K562 (cell line): ENCODE data around the gene TNFSF11. TPM values are rescaled to one million over a fixed set of nuclear protein-coding genes. Genes with fewer than 3 reads are reported as not detected.

Experiments used
- ATAC-seq: fragments of 200-7000 bp; cut with Tn5 transposase; 3 replicates; pipeline ENCODE4 v1.9.1; 2020; ENCODE audit warnings: moderate library complexity
- BruUV-seq: library from RNA; stranded (reverse); fragments of 400-500 nt; replicated peaks from 2 replicates; lab custom pipeline; 2021; lab: Mats Ljungman, UMichigan
- CTCF ChIA-PET: fragments of 300-600 bp; formaldehyde crosslinking; extraction: SDS; loops from one replicate; lab custom pipeline; 2021; ENCODE audit warnings: low intra/inter-chr PET ratio; lab: Yijun Ruan, JAX
- POLR2A ChIA-PET: fragments of 300-600, 350-650 bp; sonication (Branson Sonifier 250); formaldehyde crosslinking; extraction: SDS; loops from one replicate; lab custom pipeline; 2021; ENCODE audit warnings: antibody characterized with exemption, inconsistent platforms; lab: Yijun Ruan, JAX
- DNase-seq, 4 experiments: peaks; one replicate each; pipeline versions ENCODE4 v3.0.0 to v3.0.0-alpha.2; 2011 to 2018; ENCODE audit warnings: low spot score in 3 of 4, mixed read lengths in 3 of 4; ENCODE audit errors: extremely low read depth in 1 of 4
- FAIRE-seq: peaks from 2 replicates; lab custom pipeline; 2011; peaks lifted over from hg19 to GRCh38; lab: Jason Lieb, UNC
- H2AFZ ChIP-seq: 2 replicates; pipeline ENCODE4 v1.6.0; 2011; ENCODE audit warnings: low read depth, low read length, control low read depth, inconsistent platforms
- H3K27ac ChIP-seq: fragments of 200-600 bp; 3 replicates; pipeline ENCODE4 v1.8.0; 2011; ENCODE audit warnings: low read depth, mild to moderate bottlenecking, control low read depth, inconsistent platforms, low read length, moderate library complexity, mixed read lengths; ENCODE audit errors: extremely low read depth
- H3K27me3 ChIP-seq, 2 experiments: fragments of 300-600 bp in 1 of 2; 2 replicates in 1 of 2; 3 replicates in 1 of 2; pipeline versions ENCODE4 v1.6.0 to v1.8.0; 2011; ENCODE audit warnings: inconsistent platforms in 2 of 2, low read length in 2 of 2, mild to moderate bottlenecking in 1 of 2, mixed read lengths in 1 of 2, moderate library complexity in 1 of 2; ENCODE audit not compliant: control insufficient read depth in 2 of 2, insufficient read depth in 2 of 2
- H3K36me3 ChIP-seq: fragments of 300-600 bp; 3 replicates; pipeline ENCODE4 v1.8.0; 2011; ENCODE audit warnings: mild to moderate bottlenecking, low read length, inconsistent platforms; ENCODE audit not compliant: control insufficient read depth, insufficient read depth
- H3K4me1 ChIP-seq, 2 experiments: fragments of 200-600 bp in 1 of 2; replicated peaks in 1 of 2; 2 replicates in 1 of 2; 3 replicates in 1 of 2; pipeline versions ENCODE4 v1.5.1 to v1.8.0; 2011; ENCODE audit warnings: inconsistent platforms in 2 of 2, low read length in 2 of 2, mild to moderate bottlenecking in 1 of 2, mixed read lengths in 1 of 2, moderate library complexity in 1 of 2; ENCODE audit not compliant: control insufficient read depth in 2 of 2, insufficient read depth in 2 of 2
- H3K4me2 ChIP-seq: 2 replicates; pipeline ENCODE4 v1.6.1; 2011; ENCODE audit warnings: low read length, control low read depth, inconsistent platforms, mixed read lengths; ENCODE audit not compliant: insufficient read depth
- H3K4me3 ChIP-seq: fragments of 200-600 bp; sonication (generic), shearing (Covaris generic); 2 replicates; pipeline ENCODE4 v1.5.1; 2016; ENCODE audit warnings: control low read depth, inconsistent platforms
- H3K79me2 ChIP-seq: fragments of 200-600 bp; 3 replicates; pipeline ENCODE4 v1.8.0; 2011; ENCODE audit warnings: low read length, inconsistent platforms; ENCODE audit not compliant: control insufficient read depth, insufficient read depth
- H3K9ac ChIP-seq, 2 experiments: 2 replicates each; pipeline versions ENCODE4 v1.6.0 to v1.6.1; 2011; ENCODE audit warnings: low read depth in 2 of 2, low read length in 2 of 2, control low read depth in 1 of 2, inconsistent platforms in 1 of 2, mild to moderate bottlenecking in 1 of 2, mixed read lengths in 1 of 2; ENCODE audit not compliant: insufficient read depth in 1 of 2
- H3K9me1 ChIP-seq: one replicate; pipeline ENCODE4 v1.6.0; 2011; ENCODE audit warnings: inconsistent platforms, mild to moderate bottlenecking, low read length, moderate library complexity; ENCODE audit not compliant: control insufficient read depth, insufficient read depth
- H3K9me3 ChIP-seq: replicated peaks from 2 replicates; pipeline ENCODE4 v1.5.1; 2011; ENCODE audit warnings: low read depth, low read length, inconsistent platforms; ENCODE audit not compliant: control insufficient read depth, insufficient read depth
- H4K20me1 ChIP-seq: replicated peaks from 2 replicates; pipeline ENCODE4 v1.6.1; 2011; ENCODE audit warnings: low read length, inconsistent platforms, mixed read lengths; ENCODE audit not compliant: control insufficient read depth, insufficient read depth
- CHD4 ChIP-seq: fragments of 200-600 bp; sonication (generic); IDR thresholded peaks from 3 replicates; pipeline ENCODE4 v1.6.1; 2012; ENCODE audit warnings: low read depth, mild to moderate bottlenecking, mixed read lengths, low read length, inconsistent platforms; ENCODE audit not compliant: insufficient read depth, insufficient replicate concordance, poor library complexity, severe bottlenecking
- CREM ChIP-seq: IDR thresholded peaks from 2 replicates; pipeline ENCODE4 v1.6.1; 2014; ENCODE audit warnings: antibody characterized with exemption, low read depth
- FOXJ2 ChIP-seq: fragments of 200-800 bp; sonication (Bioruptor generic); IDR thresholded peaks from 2 replicates; pipeline ENCODE4 v1.6.1; 2016; ENCODE audit warnings: missing genetic modification characterization, missing compliant biosample characterization
- KDM2B ChIP-seq: fragments of 250-450 bp; sonication (Bioruptor Pico); IDR thresholded peaks from 2 replicates; pipeline ENCODE4 v1.8.0; 2021; ENCODE audit warnings: mild to moderate bottlenecking, moderate library complexity
- LEF1 ChIP-seq: fragments of 450-650 bp; IDR thresholded peaks from 2 replicates; pipeline ENCODE4 v1.6.1; 2016; ENCODE audit warnings: mild to moderate bottlenecking
- MEF2A ChIP-seq: IDR thresholded peaks from 2 replicates; pipeline ENCODE4 v1.6.1; 2011; ENCODE audit warnings: low read depth, mild to moderate bottlenecking, low read length, moderate library complexity; ENCODE audit not compliant: control insufficient read depth
- NBN ChIP-seq: fragments of 450-650 bp; IDR thresholded peaks from 2 replicates; pipeline ENCODE4 v1.6.1; 2016; ENCODE audit warnings: low read depth, mild to moderate bottlenecking
- NFIC ChIP-seq: fragments of 450-650 bp; IDR thresholded peaks from 2 replicates; pipeline ENCODE4 v1.6.1; 2017; ENCODE audit warnings: mild to moderate bottlenecking, inconsistent platforms
- NR1H2 ChIP-seq: sonication (generic); formaldehyde crosslinking; IDR thresholded peaks from 2 replicates; pipeline ENCODE4 v1.4.0; 2020; ENCODE audit warnings: mild to moderate bottlenecking, missing genetic modification reagents
- SMARCE1 ChIP-seq: fragments of 450-650 bp; IDR thresholded peaks from 2 replicates; pipeline ENCODE4 v1.7.1; 2016; ENCODE audit warnings: mild to moderate bottlenecking
- SPI1 ChIP-seq: IDR thresholded peaks from 2 replicates; pipeline ENCODE4 v1.6.1; 2011; ENCODE audit warnings: low read depth, low read length, control low read depth, borderline replicate concordance
- ZFP30 ChIP-seq: fragments of 250-450 bp; sonication (Bioruptor Pico); IDR thresholded peaks from 2 replicates; pipeline ENCODE4 v1.8.0; 2022; ENCODE audit warnings: moderate library complexity, mild to moderate bottlenecking, inconsistent platforms, borderline replicate concordance
- ZNF23 ChIP-seq: fragments of 250-450 bp; sonication (Bioruptor Pico); IDR thresholded peaks from 2 replicates; pipeline ENCODE4 v1.4.0; 2020; ENCODE audit warnings: mild to moderate bottlenecking
- WGBS: fragments of 100-300 bp; shearing (Covaris generic); methylation state at CpG from one replicate; pipeline ENCODE4 v1.1.6; 2016; ENCODE audit warnings: low coverage, mixed read lengths; ENCODE audit not compliant: insufficient coverage; ENCODE audit errors: missing lambda C conversion rate; 5-methylcytosine and 5-hydroxymethylcytosine counted together
- in situ Hi-C: fragments of 300-500 bp; cut with MboI; formaldehyde crosslinking; loops from 4 replicates; pipeline ENCODE4 v1.15.0; 2018; ENCODE audit warnings: inconsistent platforms, mixed read lengths
- intact Hi-C: fragments of 100-400 bp; cut with micrococcal nuclease; formaldehyde crosslinking; loops from 2 replicates; pipeline ENCODE4 v1.14.2; 2022
- polyA plus RNA-seq, 8 experiments: library from polyadenylated mRNA; depleted of rRNA in 4 of 8; stranded (reverse) in 5 of 8; unstranded in 3 of 8; fragments of >200 nt; fragmentation: Nextera tagmentation in 2 of 8; fragmentation: Illumina TruSeq in 1 of 8; extraction: Ambion mirVana in 2 of 8; extraction: Trizol in 1 of 8; gene quantifications; 2 replicates each; pipeline versions ENCODE4 v1.2.1 to v1.2.3, GENCODE V29; 2011 to 2014; ENCODE audit warnings: inconsistent platforms in 1 of 8, missing spikeins in 1 of 8
- total RNA-seq, 7 experiments: library from RNA; depleted of rRNA in 6 of 7; stranded (reverse); fragments of >200 nt in 6 of 7; fragmentation: Illumina TruSeq in 2 of 7; extraction: Trizol in 2 of 7; gene quantifications; 2 replicates each; pipeline versions ENCODE4 v1.2.1 to v1.2.3, GENCODE V29; 2011 to 2021; ENCODE audit warnings: low replicate concordance in 1 of 7
- TF ChIP-seq, protein P1 (sequence below), 2 experiments: IDR thresholded peaks in 1 of 2; conservative IDR thresholded peaks in 1 of 2; 2 replicates each; pipeline ENCODE4 v1.6.1; 2016; ENCODE audit warnings: low read depth in 2 of 2, mild to moderate bottlenecking in 1 of 2, missing compliant biosample characterization in 1 of 2, missing genetic modification characterization in 1 of 2, moderate library complexity in 1 of 2
- TF ChIP-seq, protein P2 (sequence below): sonication (generic); formaldehyde crosslinking; IDR thresholded peaks from 2 replicates; pipeline ENCODE4 v1.5.0; 2020; ENCODE audit warnings: missing genetic modification reagents

TNFSF11 gene
- total and polyA plus RNA-seq, 9 of the 15 experiments (the other 6 are each of a cell fraction or from before 2014, with no cell fraction given), result not detected

DNA sequence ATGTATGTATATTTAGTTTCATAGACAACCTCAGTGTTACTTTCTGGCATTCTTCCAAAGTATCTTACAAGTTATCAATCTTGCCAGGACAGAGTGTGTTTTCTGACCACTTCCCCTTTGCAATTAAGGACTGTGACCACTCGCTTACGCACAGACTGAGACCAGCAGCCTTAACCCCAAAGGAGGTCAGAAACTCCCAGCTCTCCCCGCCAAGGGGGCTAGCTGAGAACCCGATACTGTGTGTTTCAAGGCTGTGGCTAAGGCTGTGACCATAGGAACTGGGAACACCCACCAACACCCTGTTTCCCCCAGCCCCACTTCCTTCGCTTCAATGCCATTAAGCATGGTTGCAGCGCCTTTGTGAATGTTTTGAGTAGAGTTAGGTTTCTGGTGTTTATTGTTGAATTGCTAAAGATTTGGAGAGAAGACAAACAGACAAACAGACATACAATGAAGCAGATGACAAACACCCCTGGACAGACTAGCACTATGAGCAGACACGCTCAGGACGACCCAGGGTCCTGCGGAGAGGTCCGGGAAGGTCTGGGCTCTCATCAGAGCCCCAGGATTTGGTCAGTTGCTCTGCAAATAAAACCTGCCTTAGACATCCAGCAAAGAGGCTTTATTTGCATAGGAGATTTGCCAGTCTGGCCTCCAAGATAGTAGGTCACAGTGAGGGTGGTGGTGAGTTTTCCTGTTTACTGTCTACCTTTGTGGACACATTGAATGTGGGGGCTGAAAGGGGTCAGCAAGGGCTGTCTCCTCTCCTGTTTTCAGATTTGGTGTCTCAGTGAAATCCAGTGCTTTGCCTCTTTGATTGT is 25.0 kb upstream of the TNFSF11 start:
- FAIRE-seq (no peak), DNase-seq (peak in 2 of 4 experiments; percentile 5 to 7), ATAC-seq (peak; percentile 42; the same call in 2 of the 3 replicates)
- no peaks in the 10 kb centered on the region for H3K36me3 ChIP-seq
- intact Hi-C loops, result no loop called here
- no peaks in the 10 kb centered on the region for H3K27me3 ChIP-seq
- no peaks in the 10 kb centered on the region for H4K20me1 ChIP-seq
- H3K4me3 ChIP-seq, result no peak overlapping the region
- H3K9ac ChIP-seq, result no peak overlapping the region
- POLR2A ChIA-PET, result no interaction called here
- no TSS peak for BruUV-seq
- CTCF ChIA-PET, result no interaction called here
- no peak overlapping the region for H3K27ac ChIP-seq
- H3K4me2 ChIP-seq, result no peak overlapping the region
- H3K9me1 ChIP-seq, result no peaks in the 10 kb centered on the region
- no peaks in the 10 kb centered on the region for H3K9me3 ChIP-seq
- no peaks in the 10 kb centered on the region for H3K79me2 ChIP-seq
- WGBS, result 2% methylated on average over 8 of the region's 10 CpGs
- no peaks in the 10 kb centered on the region for H3K4me1 ChIP-seq
- in situ Hi-C loops, result no loop called here
- H2AFZ ChIP-seq, result no peak overlapping the region
- TF ChIP-seq NBN (no peak), ZNF23 (CRISPR knock-in tag) (no peak), SMARCE1 (peak; percentile 44; the same call in 1 of the 2 replicates), LEF1 (no peak), FOXJ2 (tag) (no peak), SPI1 (peak; percentile 79), MEF2A (no peak), NFIC (peak; percentile 43; the same call in 1 of the 2 replicates), CHD4 (no peak), NR1H2 (CRISPR knock-in tag) (no peak), KDM2B (CRISPR knock-in tag) (no peak), CREM (peak; percentile 69), ZFP30 (no peak)
- TF ChIP-seq, protein P1, sequence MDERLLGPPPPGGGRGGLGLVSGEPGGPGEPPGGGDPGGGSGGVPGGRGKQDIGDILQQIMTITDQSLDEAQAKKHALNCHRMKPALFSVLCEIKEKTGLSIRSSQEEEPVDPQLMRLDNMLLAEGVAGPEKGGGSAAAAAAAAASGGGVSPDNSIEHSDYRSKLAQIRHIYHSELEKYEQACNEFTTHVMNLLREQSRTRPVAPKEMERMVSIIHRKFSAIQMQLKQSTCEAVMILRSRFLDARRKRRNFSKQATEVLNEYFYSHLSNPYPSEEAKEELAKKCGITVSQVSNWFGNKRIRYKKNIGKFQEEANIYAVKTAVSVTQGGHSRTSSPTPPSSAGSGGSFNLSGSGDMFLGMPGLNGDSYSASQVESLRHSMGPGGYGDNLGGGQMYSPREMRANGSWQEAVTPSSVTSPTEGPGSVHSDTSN (CRISPR knock-in tag; IDR thresholded peaks at IDR 0.05; ENCODE audit: low read depth), result no peak
- TF ChIP-seq, protein P1 (tag; conservative IDR thresholded peaks at IDR 0.05; ENCODE audit: low read depth), result peak; percentile 30; the same call in 1 of the 2 replicates
- TF ChIP-seq, protein P2, sequence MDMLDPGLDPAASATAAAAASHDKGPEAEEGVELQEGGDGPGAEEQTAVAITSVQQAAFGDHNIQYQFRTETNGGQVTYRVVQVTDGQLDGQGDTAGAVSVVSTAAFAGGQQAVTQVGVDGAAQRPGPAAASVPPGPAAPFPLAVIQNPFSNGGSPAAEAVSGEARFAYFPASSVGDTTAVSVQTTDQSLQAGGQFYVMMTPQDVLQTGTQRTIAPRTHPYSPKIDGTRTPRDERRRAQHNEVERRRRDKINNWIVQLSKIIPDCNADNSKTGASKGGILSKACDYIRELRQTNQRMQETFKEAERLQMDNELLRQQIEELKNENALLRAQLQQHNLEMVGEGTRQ (CRISPR knock-in tag), result no peak
